ENCODE results near the gene CD74.

- TF ChIP-seq CTCF (IDR thresholded peaks at IDR 0.05) (no peak), POLR2A (IDR thresholded peaks at IDR 0.05) (no peak)
Measured at GRCh38 chr5:150355791-150356190, 56.9 kb downstream of the CD74 start.

All from esophagus squamous epithelium (tissue), 4 donors.